NCI-H187 (cell line): Measurements from ENCODE around the gene ZFHX3.
A peak's percentile ranks its signal among the peaks of the same experiment; 100 is the strongest.

Experiments used
- DNase-seq, 2 experiments: peaks; one replicate each; lab custom pipeline; 2025; lab: John Stamatoyannopoulos, UW

Gene ZFHX3

DNA sequence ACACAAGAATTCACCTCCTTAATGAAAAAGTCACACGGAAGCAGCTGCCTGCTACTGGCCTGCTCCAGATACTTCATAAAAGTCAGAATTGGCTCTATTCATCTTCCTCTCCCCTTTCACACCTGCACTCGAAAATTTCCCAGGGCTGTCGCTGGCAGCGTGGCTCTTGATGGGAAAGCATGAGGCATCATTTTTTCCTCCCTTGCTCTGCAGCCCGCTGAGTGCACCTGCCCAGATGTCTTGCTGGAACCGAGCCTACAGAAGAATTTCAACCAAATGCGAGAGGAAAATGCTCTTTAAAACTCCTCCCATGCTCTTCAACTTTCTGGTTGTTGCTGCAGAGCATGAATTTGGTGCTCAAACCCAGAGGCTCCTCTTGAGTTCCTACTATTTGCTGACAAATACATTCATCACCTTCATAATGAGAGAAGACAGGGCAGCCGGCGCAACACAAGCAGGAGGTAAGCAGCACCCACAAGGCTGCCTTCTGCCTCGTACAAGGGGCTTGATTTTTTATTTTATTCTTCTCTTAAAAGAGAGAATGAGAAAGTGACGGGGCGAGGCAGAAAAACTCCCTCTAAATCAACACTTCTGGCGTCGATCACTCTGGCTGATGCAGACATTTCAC is 146.8 kb downstream of the ZFHX3 start:
- peak in 1 of 2 experiments; percentile 23 for DNase-seq

DNA sequence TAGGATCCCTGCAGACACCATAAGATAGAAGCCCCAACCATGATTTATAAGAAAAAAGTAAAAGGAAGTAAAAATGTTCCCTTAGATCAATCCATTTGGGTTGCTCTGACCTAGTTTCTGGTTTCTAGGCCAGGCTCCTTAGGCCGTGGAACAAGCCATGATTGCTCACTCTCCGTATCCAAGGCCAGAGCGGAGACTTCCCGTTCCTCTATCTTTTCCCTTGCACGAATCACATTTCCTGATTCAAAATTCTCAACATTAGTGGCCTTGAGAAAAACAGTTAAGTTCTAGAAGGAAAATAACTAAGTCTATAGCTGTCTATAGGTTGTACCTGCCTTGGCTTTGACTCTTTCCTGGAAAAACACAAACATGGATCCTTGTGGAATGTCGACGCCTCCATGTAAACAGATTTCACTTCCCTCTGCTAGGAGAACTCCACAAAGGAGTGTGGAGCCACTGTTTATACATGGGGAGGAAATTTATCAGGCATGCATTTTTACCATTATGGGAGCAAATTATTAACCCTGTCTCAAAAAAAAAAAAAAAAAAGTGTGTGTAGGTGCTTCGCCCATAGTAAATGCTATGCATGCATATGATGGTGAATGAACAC is 149.6 kb downstream of the ZFHX3 start:
- no peak for DNase-seq

DNA sequence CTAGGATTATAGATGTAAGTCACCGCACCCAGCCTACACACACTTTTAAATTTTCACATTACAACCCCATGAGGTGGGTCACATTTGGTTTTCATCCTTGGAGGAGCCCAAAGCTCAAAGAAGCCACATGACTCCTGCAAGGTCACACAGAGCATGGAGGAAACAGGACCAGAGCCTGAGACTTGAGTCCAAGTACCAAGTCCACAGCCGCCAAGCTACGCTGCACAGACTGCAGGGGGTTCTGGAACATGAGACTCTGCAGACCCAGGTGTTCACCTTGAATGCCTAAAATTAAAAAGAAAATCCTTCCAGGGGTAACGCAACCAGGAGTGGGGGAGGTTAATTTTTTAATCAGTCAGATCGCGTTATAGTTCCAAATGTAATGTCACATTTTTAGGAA is 150.2 kb downstream of the ZFHX3 start:
- no peak for DNase-seq

DNA sequence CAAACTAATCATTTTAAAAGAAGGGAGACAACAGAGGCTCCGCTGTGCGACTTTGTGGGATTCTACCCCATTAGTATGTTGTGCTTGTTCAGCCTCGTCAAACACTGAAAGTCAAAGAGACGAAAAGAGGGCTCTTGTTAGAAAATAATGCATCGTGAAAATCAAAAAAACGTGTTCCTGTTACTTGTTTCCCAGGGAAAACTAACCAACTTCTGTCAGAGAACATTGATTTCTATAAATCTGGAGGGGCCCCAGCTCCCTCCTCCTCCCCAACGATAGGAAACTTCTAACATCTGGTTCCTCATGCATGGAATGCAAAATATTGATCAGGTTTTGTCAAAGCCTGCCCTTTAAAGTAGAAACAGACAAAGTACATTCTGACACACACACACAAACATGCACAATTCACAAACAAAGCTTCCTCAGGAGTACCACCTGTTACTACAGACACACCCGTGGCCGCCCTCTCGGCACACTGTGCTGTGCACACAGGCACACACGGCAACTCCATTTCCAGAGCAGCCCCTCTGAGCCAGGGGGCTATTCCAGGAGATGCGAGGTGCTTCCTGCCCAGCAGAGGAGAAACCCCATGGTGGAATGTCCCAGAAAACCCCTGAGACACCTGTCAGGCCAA is 151.3 kb downstream of the ZFHX3 start:
- no peak for DNase-seq

DNA sequence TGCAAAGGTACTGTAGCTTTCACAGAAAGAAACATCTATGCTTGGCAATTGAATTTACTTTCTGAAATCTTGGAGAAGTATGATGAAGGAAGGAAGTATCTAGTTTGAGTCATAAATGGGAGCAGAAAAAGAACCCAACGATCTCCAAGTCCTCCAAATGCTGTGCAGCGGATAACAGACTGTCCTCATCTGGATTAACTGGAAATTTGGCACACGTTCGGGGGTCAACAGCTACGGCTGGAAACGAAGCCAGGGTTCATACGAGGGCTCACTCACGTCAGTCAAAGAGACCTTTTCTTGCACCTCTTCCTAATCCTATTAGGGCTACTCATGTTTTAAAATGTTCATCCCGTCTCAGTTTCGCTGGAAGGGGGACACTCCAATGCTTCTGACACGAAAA is 152.0 kb downstream of the ZFHX3 start:
- no peak for DNase-seq

DNA sequence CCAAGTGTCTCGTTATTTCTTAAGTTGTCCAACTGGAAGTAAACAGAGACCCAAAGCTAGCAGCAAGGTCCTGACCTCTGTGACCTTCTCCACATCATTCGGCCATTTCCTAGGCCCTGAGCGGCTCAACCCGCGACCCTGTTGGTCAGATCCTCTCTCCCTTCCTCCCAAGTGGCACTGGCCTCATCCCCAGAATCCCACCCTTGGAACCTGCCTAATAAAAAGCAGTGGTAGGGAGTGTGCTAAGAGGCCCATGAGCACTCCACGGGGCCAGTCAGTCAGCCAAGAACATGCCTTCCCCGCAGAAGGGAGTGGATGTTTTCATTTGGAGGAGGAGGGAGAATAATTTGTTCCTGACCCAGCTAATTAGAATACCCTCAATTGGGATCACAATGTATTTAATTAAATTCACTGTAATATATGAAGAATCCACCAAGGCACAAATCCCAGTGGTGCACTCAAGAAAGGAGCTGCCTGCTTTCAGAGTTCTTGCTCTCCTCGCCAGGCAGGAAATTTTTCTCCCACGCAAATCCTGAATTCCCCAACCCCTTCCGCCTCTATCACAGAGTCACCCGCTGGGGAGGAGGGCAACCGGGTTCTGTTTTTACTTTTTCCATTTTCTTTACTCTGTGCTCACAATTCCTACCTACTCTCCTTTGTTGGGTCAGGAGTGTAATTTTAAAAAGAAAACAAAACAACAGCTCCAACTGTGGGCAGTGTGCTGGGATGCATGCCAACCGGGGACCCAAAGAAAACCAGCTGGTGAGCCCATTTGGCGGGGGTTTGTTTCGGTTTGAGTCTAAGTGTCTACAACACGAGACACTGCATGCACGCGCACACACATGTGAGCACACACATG is 153.4 kb downstream of the ZFHX3 start:
- no peak for DNase-seq

DNA sequence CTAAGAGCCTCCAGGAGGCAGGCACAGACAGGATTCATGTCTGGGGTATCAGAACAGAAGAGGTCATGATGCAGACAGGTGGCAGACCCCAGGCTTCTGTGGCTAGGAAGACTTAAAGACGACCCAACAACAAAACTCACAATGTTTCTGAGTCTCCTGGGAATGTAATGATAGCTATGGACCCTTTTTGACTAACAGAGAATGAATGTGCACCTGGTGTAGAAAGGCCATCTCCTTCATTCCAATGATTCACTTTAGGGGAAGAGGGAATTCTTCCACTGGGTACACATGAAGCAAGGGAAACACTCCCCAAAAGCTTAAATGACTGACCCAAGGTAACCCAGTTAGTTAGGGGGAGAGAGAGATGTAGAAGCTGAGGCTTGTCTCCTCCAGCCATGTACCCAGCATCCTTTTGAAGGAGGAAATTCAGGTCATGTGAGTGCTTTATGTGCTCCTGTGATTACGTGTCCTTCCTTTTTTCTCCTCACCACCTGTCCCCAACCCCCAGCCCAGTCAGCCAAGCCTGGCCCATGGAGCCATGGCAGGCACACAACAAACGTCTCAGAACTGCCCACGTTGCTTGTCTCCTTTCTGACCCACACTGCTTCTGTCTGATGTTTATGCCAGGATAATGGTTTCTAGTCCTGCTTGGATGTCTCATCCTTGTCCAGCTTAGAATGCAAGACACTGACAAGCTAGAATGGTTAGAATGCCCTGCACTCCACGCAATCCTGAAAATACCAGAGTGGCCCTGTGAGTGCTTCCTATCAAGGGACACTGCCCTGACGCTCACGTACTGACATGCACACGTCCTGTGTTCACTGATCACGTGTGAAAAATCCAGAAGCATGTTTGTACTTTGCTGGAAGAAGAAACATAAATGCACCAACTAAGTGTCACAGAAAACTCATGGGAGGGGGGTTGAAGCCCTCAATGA is 156.4 kb downstream of the ZFHX3 start:
- DNase-seq, result no peak

DNA sequence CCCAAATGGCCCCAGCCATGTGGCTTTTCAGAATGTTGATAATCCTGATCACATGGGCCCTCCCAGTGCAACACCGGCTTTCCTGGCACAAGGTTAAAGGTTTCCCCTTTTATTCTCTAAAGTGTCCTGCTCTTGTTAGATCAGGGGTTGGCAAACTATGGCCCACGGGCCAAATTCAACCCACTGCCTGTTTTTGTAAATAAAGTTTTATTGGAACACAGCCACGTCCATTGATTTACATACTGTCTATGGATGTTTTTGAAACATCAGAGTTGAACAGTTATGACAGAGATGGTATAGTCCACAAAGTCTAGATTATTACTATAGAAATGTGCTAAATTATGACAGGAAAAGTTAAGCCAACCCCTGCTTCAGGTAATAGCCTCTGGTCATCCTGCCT is 157.3 kb downstream of the ZFHX3 start:
- no peak for DNase-seq

DNA sequence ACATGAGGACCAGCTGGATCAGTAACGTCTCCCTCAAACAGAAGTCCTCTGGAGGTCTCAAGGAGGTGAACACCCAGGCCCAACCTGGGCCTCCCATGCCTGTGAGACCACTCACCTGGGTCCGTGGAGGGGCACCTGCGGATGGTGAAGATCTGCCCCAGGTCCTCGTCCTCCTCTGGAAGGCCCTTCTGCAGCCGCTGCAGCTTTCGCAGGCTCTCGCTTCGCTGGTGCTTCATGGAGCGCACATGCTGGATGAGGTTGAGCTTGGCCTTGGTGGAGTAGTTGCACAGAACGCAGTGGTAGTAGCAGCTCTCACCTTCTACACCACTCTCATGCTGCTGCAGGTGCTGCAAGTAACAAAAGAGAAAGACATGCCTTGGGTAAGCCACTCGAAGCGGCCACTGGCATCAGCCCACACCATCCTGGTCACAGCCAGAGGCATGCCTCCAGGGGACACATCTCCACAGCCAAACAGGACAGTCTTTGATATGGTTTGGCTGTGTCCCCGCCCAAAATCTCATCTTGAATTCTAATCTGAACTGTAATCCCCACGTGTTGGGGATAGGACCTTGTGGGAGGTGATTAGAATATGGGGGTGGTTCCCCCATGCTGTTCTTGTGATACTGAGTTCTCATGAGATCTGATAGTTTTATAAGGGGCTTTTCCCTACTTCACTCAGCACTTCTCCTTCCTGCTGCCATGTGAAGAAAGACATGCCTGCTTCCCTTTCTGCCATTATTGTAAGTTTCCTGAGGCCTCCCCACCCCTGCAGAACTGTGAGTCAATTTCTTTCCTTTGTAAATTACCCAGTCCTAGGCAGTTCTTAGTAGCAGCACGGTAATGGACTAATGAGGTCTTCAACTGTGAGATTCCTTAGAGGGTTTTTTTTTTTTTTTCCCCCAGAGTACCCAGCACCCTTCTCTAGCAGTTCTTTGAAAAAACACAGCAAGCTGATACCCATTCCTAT is 158.0 kb downstream of the ZFHX3 start:
- DNase-seq, result no peak

DNA sequence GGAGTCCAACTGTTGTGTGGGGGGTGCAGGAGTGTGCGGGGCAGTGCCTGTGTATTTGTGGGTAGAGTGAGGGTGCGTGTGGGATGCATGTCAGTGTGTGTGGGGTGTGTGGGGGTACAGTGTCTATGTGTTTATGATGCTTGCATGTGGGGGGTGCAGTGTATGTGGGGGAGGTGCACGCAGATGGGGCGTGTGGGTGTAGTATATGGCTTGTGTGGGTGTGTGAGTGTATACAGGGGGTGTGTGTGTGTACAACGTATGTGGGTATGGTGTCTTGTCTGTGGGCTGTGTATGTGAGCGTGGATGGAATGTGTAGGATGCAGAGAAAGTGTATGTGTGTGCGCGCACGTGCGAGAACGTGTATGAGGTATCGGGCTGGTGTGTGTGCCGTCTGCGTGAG is 160.4 kb downstream of the ZFHX3 start:
- no peak for DNase-seq

DNA sequence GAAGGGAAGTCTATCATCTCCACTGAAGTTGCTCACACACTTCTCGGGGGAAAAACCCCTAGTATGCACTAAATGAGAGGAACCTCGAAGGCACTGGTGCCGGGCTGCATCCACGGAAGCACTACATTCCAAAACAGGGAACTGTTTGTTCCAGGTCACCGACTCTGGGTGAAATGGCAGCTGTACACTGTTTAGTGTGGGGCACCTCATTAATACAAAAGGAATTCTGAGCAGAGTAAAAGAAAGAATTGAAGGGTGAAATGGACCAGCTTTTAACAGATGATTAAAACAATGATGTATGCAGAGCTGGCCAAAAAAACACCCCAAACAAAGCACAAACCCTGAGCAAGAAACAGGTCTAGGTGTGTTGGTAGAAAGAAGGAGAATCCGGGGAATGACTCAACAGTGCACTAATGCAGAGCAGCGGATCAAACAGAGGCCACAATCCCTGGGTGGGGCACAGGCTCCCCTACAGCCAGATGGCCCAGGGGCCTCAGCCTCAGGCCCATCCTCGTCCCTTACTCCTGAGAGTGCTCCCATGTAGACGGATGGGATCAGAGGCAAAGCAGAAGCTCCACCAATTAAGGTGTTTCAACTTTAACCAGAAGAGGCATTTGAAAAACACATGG is 161.5 kb downstream of the ZFHX3 start:
- no peak for DNase-seq

DNA sequence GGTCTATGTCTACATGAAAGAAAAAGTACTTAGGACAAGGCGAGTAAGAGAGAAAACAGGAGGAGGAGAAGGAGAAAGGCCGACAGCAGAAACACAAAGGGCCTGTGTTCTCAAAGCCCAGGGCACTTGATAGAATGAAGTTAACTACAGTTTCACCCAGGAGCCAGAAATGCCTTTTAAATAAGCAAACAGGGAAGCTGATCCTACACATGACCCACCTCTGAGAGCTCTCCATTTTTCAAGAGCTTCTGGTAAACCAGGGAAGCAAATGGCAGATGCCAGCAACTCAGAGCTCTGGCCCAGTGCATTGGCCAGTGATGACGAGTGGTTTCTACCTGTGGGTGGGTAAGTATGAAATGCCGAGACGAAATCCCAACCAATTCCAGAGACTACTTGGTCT is 163.4 kb downstream of the ZFHX3 start:
- DNase-seq, result peak; percentile 17 to 54

DNA sequence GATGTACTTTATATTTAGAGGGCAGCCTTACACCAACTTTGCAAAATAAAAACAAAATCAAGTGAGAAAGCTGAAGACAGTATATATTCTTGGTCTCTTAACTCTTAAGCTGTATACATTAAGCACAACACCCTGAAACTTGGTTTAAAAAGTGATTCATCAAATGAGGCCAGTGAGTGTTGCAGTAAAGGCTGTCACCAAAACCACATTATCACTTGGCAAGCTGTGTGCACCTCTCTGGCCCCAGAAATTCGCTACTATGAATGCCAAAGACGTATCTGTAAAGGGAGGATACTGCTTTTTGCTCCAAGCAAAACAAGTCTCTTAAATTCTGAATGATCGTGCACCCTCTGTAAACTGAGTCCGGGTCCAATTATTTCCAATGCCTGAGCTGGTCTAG is 163.9 kb downstream of the ZFHX3 start:
- no peak for DNase-seq

DNA sequence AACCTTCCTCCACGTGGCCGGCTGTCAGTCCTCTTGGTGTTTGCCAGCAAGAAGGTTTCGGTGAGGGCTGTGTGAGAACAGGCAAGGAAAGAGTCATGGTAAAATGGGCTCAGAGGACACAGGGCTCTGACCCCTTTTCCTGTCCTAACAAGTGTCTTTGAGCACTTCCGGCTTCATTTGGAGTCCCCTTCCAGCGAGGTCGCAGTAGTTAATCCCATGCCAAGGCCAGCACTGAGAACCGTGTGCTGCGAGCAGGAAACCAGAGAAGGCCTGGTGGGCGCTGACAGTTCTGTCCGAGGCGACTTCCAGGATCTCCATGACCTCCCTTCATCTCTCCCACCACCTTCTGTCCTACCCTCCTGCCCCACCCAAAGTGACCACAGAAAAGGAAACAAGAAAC is 168.1 kb downstream of the ZFHX3 start:
- no peak for DNase-seq

DNA sequence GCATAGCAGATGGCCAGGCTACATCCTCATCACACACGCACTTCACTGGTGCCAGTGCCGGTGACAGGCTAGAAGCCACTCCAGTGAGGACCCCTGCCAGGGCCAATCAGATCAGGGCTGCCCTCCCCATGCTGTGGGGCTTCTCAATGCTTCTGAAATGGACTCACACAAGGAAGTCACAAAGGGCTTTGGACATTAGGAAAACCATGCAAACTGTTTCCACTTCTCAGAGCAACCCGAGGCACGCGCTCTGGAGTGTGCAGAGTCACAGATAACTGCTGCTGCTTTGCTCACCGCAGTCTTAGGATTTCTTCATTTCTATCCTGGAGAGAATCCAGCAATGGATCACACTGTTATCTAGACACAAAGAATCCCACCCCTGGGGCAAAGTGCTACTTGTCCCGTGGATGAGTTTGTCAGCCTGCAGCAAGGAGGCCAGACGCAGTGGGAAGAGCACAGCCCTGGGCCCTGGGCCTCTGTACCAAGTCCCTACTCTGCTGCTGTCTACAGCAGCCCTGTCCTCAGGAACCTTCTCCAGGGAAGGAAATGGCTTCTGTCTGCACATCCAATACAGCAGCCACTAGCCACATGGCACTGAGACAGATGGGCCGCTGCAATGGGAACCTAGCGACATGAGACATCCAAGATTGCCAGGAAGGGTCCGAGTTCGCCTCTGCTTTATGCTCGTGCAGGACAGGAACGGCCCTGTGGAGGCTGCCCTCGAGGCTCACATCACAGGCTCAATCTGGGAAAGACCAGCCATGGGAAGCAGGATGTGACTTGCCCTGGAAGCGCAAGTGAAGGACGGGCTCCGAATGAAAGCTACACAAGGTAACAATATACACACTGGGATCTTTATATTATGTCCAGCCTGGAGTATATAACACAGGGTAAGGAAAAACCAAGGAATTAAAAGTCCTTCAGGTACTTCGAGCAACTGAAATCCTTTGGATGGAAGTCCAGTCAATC is 169.3 kb downstream of the ZFHX3 start:
- no peak for DNase-seq

DNA sequence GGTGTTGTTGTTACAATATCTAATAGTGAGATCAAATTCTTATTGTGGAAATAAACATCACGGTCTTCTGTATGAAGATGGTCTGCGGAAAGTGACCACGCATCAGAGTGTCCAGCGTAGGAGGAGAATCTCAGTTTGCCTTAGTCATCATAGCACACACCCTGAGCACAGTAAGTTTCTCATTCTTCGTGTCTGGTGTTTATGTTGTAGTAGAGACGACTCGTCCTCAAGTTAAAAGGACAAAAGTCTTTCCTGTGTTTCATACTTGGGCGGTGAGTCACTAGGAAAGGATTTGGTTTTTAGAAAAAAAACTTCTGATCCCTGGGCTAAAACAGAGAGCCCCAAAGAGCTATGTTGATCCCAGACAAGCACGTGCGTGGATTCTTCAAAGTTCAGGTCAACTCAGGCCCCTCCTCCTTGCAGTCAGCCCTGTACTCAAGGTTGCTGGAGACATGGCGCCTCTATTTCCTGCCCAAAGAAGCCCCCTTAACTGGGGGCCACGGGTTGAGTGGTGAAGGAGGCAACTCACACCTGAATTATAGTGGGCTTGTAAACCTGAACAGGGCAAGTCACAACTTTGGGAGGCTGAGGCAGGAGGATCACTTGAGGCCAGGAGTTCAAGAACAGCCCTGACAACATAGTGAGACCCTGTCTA is 170.4 kb downstream of the ZFHX3 start:
- no peak for DNase-seq

DNA sequence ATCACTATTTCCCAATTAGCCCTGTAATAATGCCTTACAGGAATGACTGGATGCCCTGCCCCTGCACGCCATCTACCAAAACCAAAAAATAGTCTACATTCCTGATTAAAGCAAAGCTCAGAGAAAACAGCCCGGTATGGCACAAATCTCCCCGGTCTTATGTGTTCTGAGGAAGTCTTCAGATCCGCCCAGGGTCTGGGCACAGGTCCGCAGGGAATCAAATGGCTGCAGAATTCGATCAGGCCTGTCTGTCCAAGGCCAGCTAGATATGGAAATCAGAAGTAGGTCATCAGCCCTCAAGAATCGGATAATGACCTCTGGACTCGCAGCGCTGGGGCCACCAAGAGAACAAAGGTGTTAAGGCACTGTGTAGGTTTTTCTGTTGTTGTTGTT is 171.0 kb downstream of the ZFHX3 start:
- DNase-seq, result no peak

DNA sequence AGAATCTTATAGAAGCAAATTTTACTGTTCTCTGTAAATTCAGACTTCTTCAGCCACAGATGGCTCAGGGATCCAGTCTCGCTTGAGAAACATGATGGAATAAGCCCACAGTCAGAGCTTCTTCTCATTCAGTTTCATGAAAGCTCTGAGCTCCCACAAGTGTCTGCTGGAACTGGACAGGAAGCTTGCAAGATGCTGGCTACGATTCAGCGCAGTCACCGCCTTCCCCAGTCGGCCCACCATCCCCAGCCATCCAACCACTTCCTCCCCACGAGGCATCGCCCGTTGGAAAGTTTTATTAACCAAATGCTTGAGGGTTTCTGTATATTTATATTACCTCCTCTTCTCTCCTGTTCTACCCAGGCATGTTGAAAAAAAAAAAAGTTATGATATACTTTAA is 171.7 kb downstream of the ZFHX3 start:
- no peak for DNase-seq
